WTC11 (cell line): ENCODE results near the gene TMEM82. TPM values are rescaled to one million over a fixed set of nuclear protein-coding genes. Genes with fewer than 3 reads are reported as not detected.

Experiments
- ATAC-seq: fragments of 200-7000 bp; cut with Tn5 transposase; 2 replicates; pipeline ENCODE4 v1.10.0; 2021; ENCODE audit warnings: mild to moderate bottlenecking, moderate library complexity
- CTCF ChIA-PET: fragments of 300-600 bp; sonication (Branson Sonifier 250); formaldehyde crosslinking; loops from one replicate; lab custom pipeline; 2021; ENCODE audit warnings: antibody characterized with exemption; lab: Charles Lee
- POLR2A ChIA-PET: fragments of 350-600 bp; sonication (Branson Sonifier 250); formaldehyde crosslinking; loops from one replicate; lab custom pipeline; 2021; ENCODE audit warnings: antibody characterized with exemption; lab: Charles Lee
- DNase-seq: peaks from one replicate; pipeline ENCODE4 v3.0.0; 2021; ENCODE audit warnings: low spot score
- H3K27ac Mint-ChIP-seq: 2 replicates; pipeline ENCODE4 v1.8.0; 2021; ENCODE audit warnings: mixed read lengths
- H3K27me3 Mint-ChIP-seq: 2 replicates; pipeline ENCODE4 v1.8.0; 2021; ENCODE audit warnings: low read depth, mild to moderate bottlenecking, moderate library complexity, mixed read lengths
- H3K36me3 Mint-ChIP-seq: 2 replicates; pipeline ENCODE4 v1.8.0; 2021; ENCODE audit warnings: mixed read lengths
- H3K4me1 Mint-ChIP-seq: 2 replicates; pipeline ENCODE4 v1.8.0; 2022; ENCODE audit warnings: mixed read lengths
- H3K4me3 Mint-ChIP-seq: 2 replicates; pipeline ENCODE4 v1.8.0; 2021; ENCODE audit warnings: mild to moderate bottlenecking, moderate library complexity, mixed read lengths
- H3K9me3 Mint-ChIP-seq: 2 replicates; pipeline ENCODE4 v1.8.0; 2021; ENCODE audit warnings: mixed read lengths
- AFF4 ChIP-seq: sonication (generic); formaldehyde crosslinking; IDR thresholded peaks from 2 replicates; pipeline ENCODE4 v1.8.1; 2023; ENCODE audit warnings: mild to moderate bottlenecking, missing genetic modification reagents, borderline replicate concordance
- CBFB ChIP-seq: sonication (generic); formaldehyde crosslinking; IDR thresholded peaks from 2 replicates; pipeline ENCODE4 v1.8.1; 2022; ENCODE audit warnings: mild to moderate bottlenecking, low read depth, missing genetic modification reagents
- CTCF ChIP-seq: fragments of 200-600 bp; IDR thresholded peaks from 2 replicates; pipeline ENCODE4 v1.8.0; 2022; ENCODE audit warnings: antibody characterized with exemption
- KAT7 ChIP-seq: sonication (generic); formaldehyde crosslinking; IDR thresholded peaks from 2 replicates; pipeline ENCODE4 v1.8.1; 2023; ENCODE audit warnings: missing genetic modification reagents, mild to moderate bottlenecking, borderline replicate concordance
- MXD4 ChIP-seq: fragments of 250-450 bp; sonication (Bioruptor Pico); IDR thresholded peaks from 2 replicates; pipeline ENCODE4 v1.8.0; 2021; ENCODE audit warnings: mild to moderate bottlenecking, moderate library complexity, borderline replicate concordance
- PRDM15 ChIP-seq: sonication (generic); formaldehyde crosslinking; IDR thresholded peaks from 2 replicates; pipeline ENCODE4 v1.8.0; 2022; ENCODE audit warnings: missing genetic modification reagents
- RELA ChIP-seq: sonication (generic); formaldehyde crosslinking; IDR thresholded peaks from 2 replicates; pipeline ENCODE4 v1.8.1; 2022; ENCODE audit warnings: missing genetic modification reagents, mild to moderate bottlenecking, borderline replicate concordance
- STAT6 ChIP-seq: sonication (generic); formaldehyde crosslinking; conservative IDR thresholded peaks from 2 replicates; pipeline ENCODE4 v1.8.1; 2023; ENCODE audit warnings: mild to moderate bottlenecking, low read depth, missing genetic modification reagents, moderate library complexity
- TEAD1 ChIP-seq: sonication (generic); formaldehyde crosslinking; IDR thresholded peaks from 2 replicates; pipeline ENCODE4 v1.8.0; 2022; ENCODE audit warnings: mild to moderate bottlenecking, missing genetic modification reagents
- USF1 ChIP-seq: sonication (generic); formaldehyde crosslinking; IDR thresholded peaks from 2 replicates; pipeline ENCODE4 v1.8.0; 2022; ENCODE audit warnings: mild to moderate bottlenecking, missing genetic modification reagents
- ZMAT4 ChIP-seq: fragments of 250-450 bp; sonication (Bioruptor Pico); IDR thresholded peaks from 2 replicates; pipeline ENCODE4 v1.9.0; 2021; ENCODE audit warnings: mild to moderate bottlenecking
- ZNF219 ChIP-seq: sonication (generic); formaldehyde crosslinking; IDR thresholded peaks from 2 replicates; pipeline ENCODE4 v1.8.0; 2023; ENCODE audit warnings: missing genetic modification reagents, mild to moderate bottlenecking, borderline replicate concordance
- ZNF232 ChIP-seq: sonication (generic); formaldehyde crosslinking; IDR thresholded peaks from 2 replicates; pipeline ENCODE4 v1.8.0; 2022; ENCODE audit warnings: mild to moderate bottlenecking, missing genetic modification reagents
- ZNF263 ChIP-seq: sonication (generic); formaldehyde crosslinking; IDR thresholded peaks from 2 replicates; pipeline ENCODE4 v1.8.1; 2022; ENCODE audit warnings: low read depth, mild to moderate bottlenecking, moderate library complexity, missing genetic modification reagents
- ZNF416 ChIP-seq: fragments of 250-450 bp; sonication (Bioruptor Pico); IDR thresholded peaks from 2 replicates; pipeline ENCODE4 v1.9.0; 2021; ENCODE audit warnings: mild to moderate bottlenecking, inconsistent platforms
- ZNF425 ChIP-seq: fragments of 250-450 bp; sonication (Bioruptor Pico); conservative IDR thresholded peaks from 2 replicates; pipeline ENCODE4 v1.9.0; 2021; ENCODE audit warnings: mild to moderate bottlenecking
- ZNF512 ChIP-seq: sonication (generic); formaldehyde crosslinking; IDR thresholded peaks from 2 replicates; pipeline ENCODE4 v1.8.1; 2022; ENCODE audit warnings: missing genetic modification reagents, borderline replicate concordance
- ZNF671 ChIP-seq: fragments of 250-450 bp; sonication (Bioruptor Pico); IDR thresholded peaks from 2 replicates; pipeline ENCODE4 v1.8.0; 2021; ENCODE audit warnings: mild to moderate bottlenecking
- total RNA-seq: library from RNA; stranded (reverse); gene quantifications from 3 replicates; pipeline ENCODE4 v1.2.3, GENCODE V29; 2021

Gene TMEM82
- total RNA-seq, 1 experiment from 2014 or later = 0.48 TPM

GRCh38 chr1:15705184-15705566 is 37.1 kb upstream of the TMEM82 start:
- POLR2A ChIA-PET = interaction anchor here (0.6 kb wide), 1 partner anchor 83 kb away, joined by 4 read pairs; no protein-coding TSS in a partner anchor
- TF ChIP-seq TEAD1 (no peak), STAT6 (CRISPR knock-in tag) (no peak), ZNF219 (no peak), PRDM15 (CRISPR knock-in tag) (no peak), ZNF232 (no peak)
- Mint-ChIP-seq H3K27ac (peak overlapping the region; percentile 64; the same call in 1 of the 2 replicates), H3K36me3 (no peaks in the 10 kb centered on the region), H3K4me3 (no peak overlapping the region), H3K27me3 (no peaks in the 10 kb centered on the region), H3K9me3 (no peaks in the 10 kb centered on the region), H3K4me1 (peaks cover 3% of the 10 kb centered on the region)
- ATAC-seq = no peak
- CTCF ChIA-PET = interaction anchor here (0.7 to 1.2 kb wide), 2 partner anchors 36 to 110 kb away, joined by 3 to 4 read pairs; no protein-coding TSS in a partner anchor
- DNase-seq = no peak

GRCh38 chr1:15706751-15707150 is 35.5 kb upstream of the TMEM82 start:
- ChIA-PET POLR2A (no interaction called here), CTCF (interaction anchor here (0.9 kb wide), 2 partner anchors 13 to 85 kb away, joined by 3 read pairs; no protein-coding TSS in a partner anchor)
- H3K27me3 Mint-ChIP-seq = no peaks in the 10 kb centered on the region
- TF ChIP-seq KAT7 (CRISPR knock-in tag) (no peak), ZNF416 (CRISPR knock-in tag) (no peak), ZNF512 (CRISPR knock-in tag) (no peak), MXD4 (no peak), CTCF (no peak), ZNF671 (CRISPR knock-in tag) (no peak), ZMAT4 (CRISPR knock-in tag) (no peak), RELA (CRISPR knock-in tag) (no peak), ZNF425 (CRISPR knock-in tag) (no peak), USF1 (CRISPR knock-in tag) (no peak), ZNF263 (CRISPR knock-in tag) (no peak), CBFB (CRISPR knock-in tag) (no peak), AFF4 (no peak)
- H3K4me3 Mint-ChIP-seq = no peak overlapping the region
- no peaks in the 10 kb centered on the region for H3K36me3 Mint-ChIP-seq
- peaks cover 3% of the 10 kb centered on the region for H3K4me1 Mint-ChIP-seq
- no peaks in the 10 kb centered on the region for H3K9me3 Mint-ChIP-seq
- DNase-seq (no peak), ATAC-seq (no peak)
- H3K27ac Mint-ChIP-seq = no peak overlapping the region
